Measurements from ENCODE around the gene VAC14.

DNA sequence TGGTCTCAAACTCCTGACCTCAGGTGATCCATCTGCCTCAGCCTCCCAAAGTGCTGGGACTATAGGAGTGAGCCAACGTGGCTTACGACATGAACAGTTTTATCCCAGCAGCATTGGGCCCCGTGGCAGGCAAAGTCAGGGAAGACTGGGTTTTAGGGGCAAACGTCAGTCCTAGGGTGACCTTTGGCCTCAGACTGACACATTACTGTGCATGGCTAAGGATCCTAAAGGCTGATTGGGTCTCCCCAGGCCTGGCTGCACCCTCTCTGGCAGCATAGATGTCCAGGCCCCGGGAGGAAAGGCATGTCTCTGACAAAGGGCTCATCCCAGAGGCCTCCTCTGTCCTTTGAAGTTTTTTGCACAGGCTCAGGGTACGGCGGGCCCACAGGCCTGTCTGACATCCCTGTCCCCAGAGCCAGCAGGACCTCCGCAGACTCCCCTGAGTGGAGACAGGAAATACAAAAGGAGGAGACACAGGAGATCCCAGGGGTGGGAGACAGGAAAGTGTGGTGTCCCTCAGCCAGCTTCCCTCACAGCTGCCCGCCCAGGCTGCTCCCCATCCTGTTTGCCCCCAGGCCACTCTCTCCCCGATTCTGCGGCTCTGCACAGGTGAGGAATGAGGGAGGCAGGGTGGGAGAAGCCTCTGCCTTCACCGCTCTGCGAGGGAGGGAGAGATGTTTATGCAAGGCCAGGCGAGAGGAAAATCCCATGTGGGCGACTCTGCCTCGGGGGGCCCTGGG lies 60.6 kb downstream of the VAC14 start:
- TF ChIP-seq TAF1 (IDR thresholded peaks at IDR 0.05; ENCODE audit: borderline replicate concordance, insufficient read depth, low read length) (no peak), SIN3A (IDR thresholded peaks at IDR 0.05; ENCODE audit: borderline replicate concordance, insufficient read depth, low read length) (no peak), POLR2AphosphoS5 (IDR thresholded peaks at IDR 0.05; ENCODE audit: low read depth, low read length) (no peak), REST (IDR thresholded peaks at IDR 0.05; ENCODE audit: insufficient read depth in 1 of 2, low read depth in 2 of 2, low read length in 2 of 2) (no peak)
